Glutamatergic neuron (in vitro differentiated cells): ENCODE measurements around the gene OTOGL. TPM values are rescaled to one million over a fixed set of nuclear protein-coding genes. Genes with fewer than 3 reads are reported as not detected.

Source experiments
- DNase-seq: peaks from one replicate; pipeline ENCODE4 v3.0.0; 2022
- H3K27ac Mint-ChIP-seq: one replicate; pipeline ENCODE4 v1.8.0; 2020; ENCODE audit warnings: mild to moderate bottlenecking, mixed read lengths, inconsistent platforms; ENCODE audit not compliant: unreplicated experiment
- H3K27me3 Mint-ChIP-seq: one replicate; pipeline ENCODE4 v1.8.0; 2020; ENCODE audit warnings: mild to moderate bottlenecking, moderate library complexity, mixed read lengths, inconsistent platforms; ENCODE audit not compliant: unreplicated experiment
- H3K36me3 Mint-ChIP-seq: one replicate; pipeline ENCODE4 v1.8.0; 2020; ENCODE audit warnings: mild to moderate bottlenecking, mixed read lengths, inconsistent platforms; ENCODE audit not compliant: unreplicated experiment
- H3K4me1 Mint-ChIP-seq: one replicate; pipeline ENCODE4 v1.8.0; 2020; ENCODE audit warnings: mild to moderate bottlenecking, low read depth, mixed read lengths, inconsistent platforms; ENCODE audit not compliant: unreplicated experiment
- H3K4me3 Mint-ChIP-seq: one replicate; pipeline ENCODE4 v1.8.0; 2020; ENCODE audit warnings: mild to moderate bottlenecking, mixed read lengths, inconsistent platforms; ENCODE audit not compliant: unreplicated experiment
- H3K9me3 Mint-ChIP-seq: one replicate; pipeline ENCODE4 v1.8.0; 2020; ENCODE audit warnings: mild to moderate bottlenecking, moderate library complexity, mixed read lengths, inconsistent platforms; ENCODE audit not compliant: unreplicated experiment
- CTCF ChIP-seq: fragments of 200-600 bp; sonication (generic); IDR thresholded peaks from one replicate; pipeline ENCODE4 v1.5.0; 2021; ENCODE audit not compliant: partially characterized antibody, unreplicated experiment
- total RNA-seq: library from RNA; stranded (reverse); fragmentation: NEBNext Ultra II Directional; extraction: Animal tissue kit (Norgen Biotek cat#: 25700); gene quantifications from one replicate; pipeline ENCODE4 v1.2.1, GENCODE V29; 2021; ENCODE audit not compliant: unreplicated experiment

The OTOGL gene
- total RNA-seq, 1 donor from 2014 or later, result 0.83 TPM

GRCh38 chr12:80156306-80156705 is 57.0 kb downstream of the OTOGL start:
- Mint-ChIP-seq H3K4me3 (no peak overlapping the region), H3K9me3 (no peaks in the 10 kb centered on the region), H3K4me1 (no peaks in the 10 kb centered on the region), H3K27me3 (no peaks in the 10 kb centered on the region), H3K27ac (no peak overlapping the region), H3K36me3 (no peaks in the 10 kb centered on the region)
- no peak for DNase-seq
- no peak for TF ChIP-seq CTCF

- Mint-ChIP-seq H3K27ac (no peak overlapping the region), H3K4me3 (no peak overlapping the region), H3K27me3 (no peaks in the 10 kb centered on the region), H3K9me3 (no peaks in the 10 kb centered on the region), H3K4me1 (no peaks in the 10 kb centered on the region), H3K36me3 (no peaks in the 10 kb centered on the region)
- TF ChIP-seq CTCF, result no peak
- DNase-seq, result no peak
Observed at GRCh38 chr12:80157645-80158044, 58.3 kb downstream of the OTOGL start.

DNA sequence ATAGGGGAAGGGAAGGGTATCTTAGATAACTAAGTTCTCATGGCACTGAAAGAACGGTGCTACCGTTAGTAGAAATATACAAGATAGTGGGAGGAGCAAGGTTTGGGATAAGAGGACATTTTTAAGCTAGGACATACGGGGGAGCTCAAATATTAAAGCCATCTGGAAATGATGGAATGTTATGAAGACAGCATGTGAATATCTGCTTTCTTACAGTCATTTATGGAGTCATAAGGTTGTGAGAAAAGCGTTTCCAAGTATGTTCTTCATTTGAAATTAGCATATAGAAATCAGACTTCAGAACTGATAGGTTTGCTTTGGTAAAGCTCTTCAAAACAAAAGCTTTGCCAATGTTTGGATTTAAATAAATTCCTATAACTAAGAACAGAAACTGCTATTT is 62.3 kb downstream of the OTOGL start:
- no peaks in the 10 kb centered on the region for H3K36me3 Mint-ChIP-seq
- no peaks in the 10 kb centered on the region for H3K27me3 Mint-ChIP-seq
- no peak overlapping the region for H3K4me3 Mint-ChIP-seq
- H3K9me3 Mint-ChIP-seq, result no peaks in the 10 kb centered on the region
- no peak overlapping the region for H3K27ac Mint-ChIP-seq
- DNase-seq, result no peak
- TF ChIP-seq CTCF, result no peak
- peaks cover 11% of the 10 kb centered on the region for H3K4me1 Mint-ChIP-seq

GRCh38 chr12:80162177-80162576 is 62.8 kb downstream of the OTOGL start:
- no peak for DNase-seq
- Mint-ChIP-seq H3K27ac (no peak overlapping the region), H3K36me3 (no peaks in the 10 kb centered on the region), H3K4me1 (peaks cover 11% of the 10 kb centered on the region), H3K4me3 (no peak overlapping the region), H3K27me3 (no peaks in the 10 kb centered on the region), H3K9me3 (no peaks in the 10 kb centered on the region)
- no peak for TF ChIP-seq CTCF

DNA sequence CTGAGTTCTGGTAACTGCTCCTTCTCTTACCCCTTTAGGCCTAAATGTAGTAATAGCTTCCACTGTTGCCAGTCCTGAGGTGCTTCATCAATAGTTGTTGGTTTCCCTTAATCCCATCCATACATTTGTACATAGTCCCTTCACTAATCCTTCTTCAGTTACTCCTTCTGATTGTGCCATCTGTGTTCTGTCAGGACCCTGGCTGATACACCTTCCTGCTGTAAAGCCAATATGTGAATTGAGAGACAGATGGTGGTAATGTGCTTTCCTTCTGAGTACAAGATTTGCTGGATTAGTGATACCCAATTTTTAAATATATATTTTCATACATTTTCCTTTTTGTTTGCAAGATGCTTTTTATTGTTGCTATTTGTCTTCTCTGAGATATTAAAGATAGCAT is 66.4 kb downstream of the OTOGL start:
- H3K36me3 Mint-ChIP-seq, result no peaks in the 10 kb centered on the region
- H3K4me3 Mint-ChIP-seq, result no peak overlapping the region
- no peak for DNase-seq
- H3K27ac Mint-ChIP-seq, result no peak overlapping the region
- peaks cover 11% of the 10 kb centered on the region for H3K4me1 Mint-ChIP-seq
- no peaks in the 10 kb centered on the region for H3K9me3 Mint-ChIP-seq
- TF ChIP-seq CTCF, result no peak
- no peaks in the 10 kb centered on the region for H3K27me3 Mint-ChIP-seq
